Caco-2 (cell line): Measurements from ENCODE around the gene MRTFA. TPM values are rescaled to one million over a fixed set of nuclear protein-coding genes. Genes with fewer than 3 reads are reported as not detected.

Source experiments
- BruUV-seq: library from RNA; stranded (reverse); fragments of 400-500 nt; replicated peaks from 2 replicates; lab custom pipeline; 2021; lab: Mats Ljungman, UMichigan
- CTCF ChIA-PET: fragments of 300-600 bp; sonication (Branson Sonifier 250); formaldehyde crosslinking; loops from one replicate; lab custom pipeline; 2022; ENCODE audit warnings: antibody characterized with exemption; lab: Charles Lee
- POLR2A ChIA-PET: fragments of 300-600 bp; sonication (Branson Sonifier 250); formaldehyde crosslinking; loops from one replicate; lab custom pipeline; 2022; ENCODE audit warnings: antibody characterized with exemption; lab: Charles Lee
- DNase-seq, 2 experiments: peaks; one replicate each; pipeline versions ENCODE4 v3.0.0 to v3.0.0-alpha.2; 2020 to 2022
- H3K27me3 ChIP-seq: replicated peaks from 2 replicates; pipeline ENCODE4 v1.6.0; 2011; ENCODE audit warnings: low read length; ENCODE audit not compliant: control insufficient read depth, insufficient read depth
- H3K36me3 ChIP-seq: 2 replicates; pipeline ENCODE4 v1.5.1; 2011; ENCODE audit warnings: low read length; ENCODE audit not compliant: control insufficient read depth, insufficient read depth
- H3K4me1 ChIP-seq: fragments of 250-450 bp; sonication (Bioruptor Pico); 2 replicates; pipeline ENCODE4 v1.5.1; 2020; ENCODE audit warnings: mild to moderate bottlenecking
- H3K4me3 ChIP-seq: 2 replicates; pipeline ENCODE4 v1.5.1; 2011; ENCODE audit warnings: low read depth, mild to moderate bottlenecking, control low read depth, low read length
- H3K9me3 ChIP-seq: fragments of 250-450 bp; sonication (Bioruptor Pico); 2 replicates; pipeline ENCODE4 v1.5.1; 2020; ENCODE audit warnings: mild to moderate bottlenecking, moderate library complexity
- H3K27ac Mint-ChIP-seq: one replicate; pipeline ENCODE4 v1.8.0; 2022; ENCODE audit warnings: mixed read lengths; ENCODE audit not compliant: unreplicated experiment
- H3K27me3 Mint-ChIP-seq: one replicate; pipeline ENCODE4 v1.8.0; 2022; ENCODE audit warnings: mixed read lengths; ENCODE audit not compliant: insufficient read depth, unreplicated experiment
- H3K36me3 Mint-ChIP-seq: one replicate; pipeline ENCODE4 v1.8.0; 2022; ENCODE audit warnings: mild to moderate bottlenecking, mixed read lengths; ENCODE audit not compliant: insufficient read depth, unreplicated experiment
- H3K4me1 Mint-ChIP-seq: one replicate; pipeline ENCODE4 v1.8.0; 2022; ENCODE audit warnings: low read depth, mixed read lengths; ENCODE audit not compliant: unreplicated experiment
- H3K4me3 Mint-ChIP-seq: one replicate; pipeline ENCODE4 v1.8.0; 2022; ENCODE audit warnings: mild to moderate bottlenecking, moderate library complexity, mixed read lengths; ENCODE audit not compliant: unreplicated experiment
- H3K9me3 Mint-ChIP-seq: one replicate; pipeline ENCODE4 v1.8.0; 2022; ENCODE audit warnings: mixed read lengths; ENCODE audit not compliant: unreplicated experiment
- CTCF ChIP-seq, 2 experiments: fragments of 200-600 bp in 1 of 2; IDR thresholded peaks; 1 replicate in 1 of 2; 2 replicates in 1 of 2; pipeline versions ENCODE4 v1.5.1 to v1.8.0; 2011 to 2022; ENCODE audit warnings: antibody characterized with exemption in 1 of 2, control low read depth in 1 of 2, inconsistent platforms in 1 of 2, low read depth in 1 of 2, low read length in 1 of 2, mild to moderate bottlenecking in 1 of 2, moderate library complexity in 1 of 2; ENCODE audit not compliant: insufficient read depth in 1 of 2, severe bottlenecking in 1 of 2, unreplicated experiment in 1 of 2
- intact Hi-C: fragments of 100-400 bp; cut with micrococcal nuclease; formaldehyde crosslinking; loops from one replicate; pipeline ENCODE4 v1.10.0; 2022; ENCODE audit not compliant: unreplicated experiment
- total RNA-seq: library from RNA; stranded (reverse); gene quantifications from 2 replicates; pipeline ENCODE4 v1.2.3, GENCODE V29; 2022

The MRTFA gene
- total RNA-seq, 1 experiment from 2014 or later, result 38.7 TPM

GRCh38 chr22:40526960-40527359 lies 109.6 kb downstream of the MRTFA start:
- DNase-seq, result no peak
- H3K4me1 Mint-ChIP-seq, result peaks cover 2% of the 10 kb centered on the region
- no peaks in the 10 kb centered on the region for H3K27me3 ChIP-seq
- no peaks in the 10 kb centered on the region for H3K9me3 Mint-ChIP-seq
- no peak overlapping the region for H3K4me3 ChIP-seq
- peaks cover 15% of the 10 kb centered on the region for H3K36me3 Mint-ChIP-seq
- no peaks in the 10 kb centered on the region for H3K27me3 Mint-ChIP-seq
- CTCF ChIA-PET, result interaction anchor here (1.2 kb wide), 1 partner anchor 19 kb away, joined by 6 read pairs; no protein-coding TSS in a partner anchor
- no peak overlapping the region for H3K27ac Mint-ChIP-seq
- H3K4me1 ChIP-seq, result no peaks in the 10 kb centered on the region
- intact Hi-C loops, result no loop called here
- no peak for TF ChIP-seq CTCF (IDR thresholded peaks at IDR 0.05; ENCODE audit: insufficient read depth in 1 of 2, low read depth in 1 of 2, low read length in 1 of 2, severe bottlenecking in 1 of 2, unreplicated experiment in 1 of 2)
- H3K9me3 ChIP-seq, result no peaks in the 10 kb centered on the region
- no peaks in the 10 kb centered on the region for H3K36me3 ChIP-seq
- H3K4me3 Mint-ChIP-seq, result no peak overlapping the region
- POLR2A ChIA-PET, result interaction anchor here (1.1 kb wide), 1 partner anchor 118 kb away, joined by 7 read pairs; no protein-coding TSS in a partner anchor
- no TSS peak for BruUV-seq

GRCh38 chr22:40525250-40525884 lies 111.2 kb downstream of the MRTFA start:
- peak; percentile 62 to 68 for TF ChIP-seq CTCF (IDR thresholded peaks at IDR 0.05; ENCODE audit: insufficient read depth in 1 of 2, low read depth in 1 of 2, low read length in 1 of 2, severe bottlenecking in 1 of 2, unreplicated experiment in 1 of 2)
- no peaks in the 10 kb centered on the region for H3K9me3 Mint-ChIP-seq
- DNase-seq, result peak in 1 of 2 experiments; percentile 68
- no peaks in the 10 kb centered on the region for H3K9me3 ChIP-seq
- no peaks in the 10 kb centered on the region for H3K4me1 ChIP-seq
- H3K4me3 ChIP-seq, result no peak overlapping the region
- BruUV-seq, result no TSS peak
- H3K36me3 ChIP-seq, result no peaks in the 10 kb centered on the region
- ChIA-PET CTCF (interaction anchor here (1.6 kb wide), 2 partner anchors 112 to 119 kb away, joined by 8 to 12 read pairs; partner anchors contain the start of gene MRTFA), POLR2A (interaction anchor here (0.5 kb wide), 1 partner anchor 331 kb away, joined by 4 read pairs; the partner anchor contains the start of gene ST13)
- no peaks in the 10 kb centered on the region for H3K4me1 Mint-ChIP-seq
- H3K4me3 Mint-ChIP-seq, result no peak overlapping the region
- H3K27me3 Mint-ChIP-seq, result no peaks in the 10 kb centered on the region
- no peaks in the 10 kb centered on the region for H3K27me3 ChIP-seq
- H3K36me3 Mint-ChIP-seq, result peaks cover 19% of the 10 kb centered on the region
- intact Hi-C loops, result no loop called here
- no peak overlapping the region for H3K27ac Mint-ChIP-seq

- H3K27ac Mint-ChIP-seq, result no peak overlapping the region
- H3K27me3 ChIP-seq, result no peaks in the 10 kb centered on the region
- H3K36me3 Mint-ChIP-seq, result peaks cover 19% of the 10 kb centered on the region
- H3K9me3 Mint-ChIP-seq, result no peaks in the 10 kb centered on the region
- no peaks in the 10 kb centered on the region for H3K4me1 Mint-ChIP-seq
- no peak overlapping the region for H3K4me3 ChIP-seq
- no peaks in the 10 kb centered on the region for H3K27me3 Mint-ChIP-seq
- BruUV-seq, result no TSS peak
- no peaks in the 10 kb centered on the region for H3K36me3 ChIP-seq
- CTCF ChIA-PET, result interaction anchor here (0.6 to 1.6 kb wide), 5 partner anchors 9 to 120 kb away, joined by 3 to 12 read pairs (median 4); partner anchors contain the start of gene MRTFA
- intact Hi-C loops, result loop anchor here (1.0 kb wide), 1 partner anchor 122 kb away; no protein-coding TSS in a partner anchor
- TF ChIP-seq CTCF (IDR thresholded peaks at IDR 0.05; ENCODE audit: insufficient read depth in 1 of 2, low read depth in 1 of 2, low read length in 1 of 2, severe bottlenecking in 1 of 2, unreplicated experiment in 1 of 2), result no peak
- no peaks in the 10 kb centered on the region for H3K4me1 ChIP-seq
- POLR2A ChIA-PET, result interaction anchor here (0.5 kb wide), 1 partner anchor 332 kb away, joined by 4 read pairs; the partner anchor contains the start of gene ST13
- no peak for DNase-seq
- no peak overlapping the region for H3K4me3 Mint-ChIP-seq
- no peaks in the 10 kb centered on the region for H3K9me3 ChIP-seq
Measured at GRCh38 chr22:40524392-40525249, 111.9 kb downstream of the MRTFA start.
